Right atrium auricular region (tissue), 2 donors: ENCODE results near the gene ULBP2. TPM values are rescaled to one million over a fixed set of nuclear protein-coding genes. Genes with fewer than 3 reads are reported as not detected.
"Not testable (repeated sequence)": the region's sequence is repeated elsewhere in the genome, so short reads cannot be mapped to it uniquely, and the experiment has no call there.

ENCODE experiments used
- DNase-seq: peaks from one replicate; pipeline ENCODE4 v3.0.0-alpha.2; 2019; ENCODE audit warnings: low spot score
- H3K27ac ChIP-seq, 2 donors: fragments of 200-600 bp; sonication (generic); 1 replicate in 1 of 2; 2 replicates in 1 of 2; pipeline ENCODE4 v1.5.1; 2016 to 2019
- H3K27me3 ChIP-seq, 2 donors: fragments of 200-600 bp; sonication (generic); one replicate each; pipeline versions ENCODE4 v1.5.1 to v1.6.0; 2017 to 2019
- H3K36me3 ChIP-seq: fragments of 200-600 bp; sonication (generic); one replicate; pipeline ENCODE4 v1.5.1; 2016
- H3K4me1 ChIP-seq, 2 donors: fragments of 200-600 bp; sonication (generic); one replicate each; pipeline versions ENCODE4 v1.5.1 to v1.6.0; 2017 to 2019
- H3K4me3 ChIP-seq, 2 donors: fragments of 200-600 bp; sonication (generic); 1 replicate in 1 of 2; 2 replicates in 1 of 2; pipeline ENCODE4 v1.5.1; 2017 to 2019; ENCODE audit warnings: mild to moderate bottlenecking in 1 of 2, moderate library complexity in 1 of 2
- H3K9me3 ChIP-seq, 2 donors: fragments of 200-600 bp; sonication (generic); one replicate each; pipeline ENCODE4 v1.5.1; 2019
- CTCF ChIP-seq, 2 donors: fragments of 200-600 bp; sonication (generic); IDR thresholded peaks; one replicate each; pipeline ENCODE4 v1.5.1; 2019; ENCODE audit warnings: antibody characterized with exemption in 2 of 2
- total RNA-seq, 2 donors: library from RNA; depleted of rRNA; stranded (reverse); fragments of >200 nt; gene quantifications; one replicate each; pipeline ENCODE4 v1.1.0, GENCODE V29; 2016

ULBP2 gene
- total RNA-seq, 2 donors from 2014 or later: 0.82 to 2.4 TPM

DNA sequence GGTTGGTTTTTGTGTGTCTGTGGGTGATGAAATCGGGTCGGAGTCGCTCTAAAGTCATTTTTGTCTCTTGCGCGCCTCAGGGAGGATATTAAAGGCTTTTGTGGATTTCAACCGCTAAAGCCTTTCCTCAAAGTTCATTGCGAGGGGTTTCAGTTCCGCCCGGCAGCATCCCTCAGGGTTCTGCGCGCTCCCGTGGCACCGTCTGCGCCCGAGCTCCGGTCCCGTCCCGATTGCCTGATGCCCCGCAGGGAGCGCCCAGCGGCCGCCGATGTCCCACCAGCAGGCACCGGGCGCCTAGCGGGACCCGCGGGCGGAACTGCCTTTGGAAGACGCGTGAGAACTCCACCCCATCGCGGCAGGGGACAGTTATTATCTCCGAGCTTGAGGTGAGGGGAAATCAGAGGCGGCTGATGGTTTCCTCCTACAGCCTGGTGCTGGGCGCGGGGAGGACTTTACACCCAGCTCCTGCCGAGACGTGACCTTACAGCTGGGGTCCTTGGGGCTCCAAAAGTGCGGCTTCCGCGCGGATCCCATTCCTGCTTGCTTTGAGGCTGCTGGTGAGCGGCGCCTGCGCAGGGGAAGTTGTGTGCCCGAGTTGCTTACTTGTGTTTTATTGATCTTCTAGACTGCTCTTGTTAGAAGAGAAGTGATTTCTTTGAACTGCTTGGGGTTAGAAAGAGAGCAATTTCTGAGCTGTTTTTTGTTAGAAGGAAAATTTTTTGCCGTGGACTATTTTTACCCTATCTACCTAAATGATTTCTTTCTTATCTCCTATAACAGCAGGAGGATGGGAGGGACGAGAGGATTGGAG, 49.1 kb downstream of the ULBP2 start:
- no peak overlapping the region for H3K27ac ChIP-seq
- H3K4me1 ChIP-seq: peaks cover 0 to 15% of the 10 kb centered on the region in 2 donors
- peaks cover 42 to 43% of the 10 kb centered on the region in 2 donors for H3K27me3 ChIP-seq
- H3K9me3 ChIP-seq: peaks cover 0 to 26% of the 10 kb centered on the region in 2 donors
- TF ChIP-seq CTCF (IDR thresholded peaks at IDR 0.05): no peak
- no peak overlapping the region for H3K4me3 ChIP-seq
- no peaks in the 10 kb centered on the region for H3K36me3 ChIP-seq
- no peak for DNase-seq

- Histone ChIP-seq H3K27me3 (peaks cover 40 to 43% of the 10 kb centered on the region in 2 donors), H3K4me1 (peaks cover 0 to 15% of the 10 kb centered on the region in 2 donors), H3K9me3 (peaks cover 0 to 26% of the 10 kb centered on the region in 2 donors)
- not testable (repeated sequence) for H3K36me3 ChIP-seq, H3K27ac ChIP-seq, DNase-seq, H3K4me3 ChIP-seq
These were observed 49.6 kb downstream of the ULBP2 start for GRCh38 chr6:149991472-149991795.

- Histone ChIP-seq H3K36me3 (no peaks in the 10 kb centered on the region), H3K9me3 (peaks cover 0 to 25% of the 10 kb centered on the region in 2 donors), H3K27ac (no peak overlapping the region), H3K4me3 (no peak overlapping the region), H3K27me3 (peaks cover 38 to 43% of the 10 kb centered on the region in 2 donors), H3K4me1 (peaks cover 0 to 15% of the 10 kb centered on the region in 2 donors)
- no peak for TF ChIP-seq CTCF (IDR thresholded peaks at IDR 0.05)
- DNase-seq: no peak
These were observed 50.0 kb downstream of the ULBP2 start for GRCh38 chr6:149991838-149992237.

DNA sequence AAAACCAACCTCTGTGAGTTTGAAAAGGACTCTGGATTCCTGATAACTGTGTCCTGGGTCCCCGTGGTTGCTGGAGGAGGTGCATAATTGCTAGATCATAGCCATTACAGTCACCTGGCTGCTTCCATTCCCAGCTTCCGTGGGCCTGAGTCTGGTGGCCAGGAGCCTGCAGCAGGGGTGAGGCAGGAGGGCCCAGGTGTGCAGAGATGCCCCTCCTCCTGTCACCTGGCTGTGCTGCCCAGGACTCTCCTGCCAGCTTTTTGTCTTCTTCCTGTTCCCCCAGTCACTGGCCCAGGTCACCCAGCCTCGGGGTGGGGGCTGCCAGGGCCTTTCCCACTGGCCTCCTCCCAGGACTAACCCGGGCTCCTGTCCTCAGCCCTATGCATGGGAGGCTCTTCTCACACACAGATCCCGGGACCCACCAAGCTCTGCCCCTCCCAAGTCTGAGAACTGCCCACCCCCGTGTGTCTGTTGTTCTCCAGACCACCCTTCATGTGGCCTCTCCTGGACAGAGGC, 53.5 kb downstream of the ULBP2 start:
- Histone ChIP-seq H3K36me3 (no peaks in the 10 kb centered on the region), H3K9me3 (no peaks in the 10 kb centered on the region), H3K4me1 (peaks cover 0 to 11% of the 10 kb centered on the region in 2 donors), H3K4me3 (no peak overlapping the region), H3K27ac (no peak overlapping the region), H3K27me3 (peaks cover 12 to 18% of the 10 kb centered on the region in 2 donors)
- peak; percentile 18 for DNase-seq
- no peak for TF ChIP-seq CTCF (IDR thresholded peaks at IDR 0.05)

GRCh38 chr6:149995971-149996370, 54.2 kb downstream of the ULBP2 start:
- no peaks in the 10 kb centered on the region for H3K36me3 ChIP-seq
- H3K27me3 ChIP-seq: peaks cover 6 to 11% of the 10 kb centered on the region in 2 donors
- peak; percentile 30 for DNase-seq
- no peak overlapping the region for H3K27ac ChIP-seq
- no peaks in the 10 kb centered on the region for H3K9me3 ChIP-seq
- TF ChIP-seq CTCF (IDR thresholded peaks at IDR 0.05): no peak
- peaks cover 0 to 4% of the 10 kb centered on the region in 2 donors for H3K4me1 ChIP-seq
- H3K4me3 ChIP-seq: no peak overlapping the region

Other genes starting within 250 kb of the ULBP2 start
- 10 to 100 TPM; 10.5 to 13.7 TPM for gene LATS1, start 223.9 kb upstream of the ULBP2 start, total RNA-seq
- 10 to 100 TPM; 10.8 to 13.3 TPM for gene NUP43, start 195.5 kb upstream of the ULBP2 start, total RNA-seq
- gene PCMT1, start 192.3 kb upstream of the ULBP2 start, total RNA-seq: 100 to 1,000 TPM in 1 of 2 donors, 10 to 100 TPM in 1; 99.8 to 106 TPM
- gene LRP11, start 77.7 kb upstream of the ULBP2 start, total RNA-seq: 10 to 100 TPM; 17.0 to 25.7 TPM
- gene RAET1E, start 43.9 kb upstream of the ULBP2 start, total RNA-seq: 1 to 10 TPM in 1 of 2 donors, under 1 TPM in 1; 0.52 to 4.3 TPM
- gene RAET1G, start 18.9 kb upstream of the ULBP2 start, total RNA-seq: 1 to 10 TPM; 1.5 to 1.6 TPM
- under 1 TPM; 0.11 to 0.31 TPM for gene ULBP1, start 21.9 kb downstream of the ULBP2 start, total RNA-seq
- gene RAET1L, start 83.5 kb downstream of the ULBP2 start, total RNA-seq: not detected
- gene ULBP3, start 127.1 kb downstream of the ULBP2 start, total RNA-seq: 1 to 10 TPM; 1.4 to 2.0 TPM
- gene PPP1R14C, start 201.0 kb downstream of the ULBP2 start, total RNA-seq: 100 to 1,000 TPM in 1 of 2 donors, 10 to 100 TPM in 1; 85.4 to 130 TPM